Trophoblast cell (in vitro differentiated cells and primary cell): ENCODE results near the gene ARHGAP20.

Experiments used
- DNase-seq, 2 donors: peaks; one replicate each; pipeline ENCODE4 v3.0.0-alpha.2; 2016
- H2AFZ ChIP-seq: 2 replicates; pipeline ENCODE4 v1.6.1; 2013; ENCODE audit warnings: low read length, moderate library complexity, mild to moderate bottlenecking; ENCODE audit not compliant: insufficient read depth, poor library complexity
- H2AK5ac ChIP-seq: 2 replicates; pipeline ENCODE4 v1.6.1; 2013; ENCODE audit warnings: mild to moderate bottlenecking, low read length
- H2BK120ac ChIP-seq: 2 replicates; pipeline ENCODE4 v1.6.1; 2013; ENCODE audit warnings: low read length, mild to moderate bottlenecking, moderate library complexity; ENCODE audit not compliant: insufficient read depth, poor library complexity
- H2BK12ac ChIP-seq: 2 replicates; pipeline ENCODE4 v1.6.1; 2013; ENCODE audit warnings: mild to moderate bottlenecking, low read length, moderate library complexity
- H2BK5ac ChIP-seq: 2 replicates; pipeline ENCODE4 v1.6.1; 2013; ENCODE audit warnings: low read length, low read depth, moderate library complexity, mild to moderate bottlenecking; ENCODE audit not compliant: poor library complexity
- H3K14ac ChIP-seq: 2 replicates; pipeline ENCODE4 v1.6.1; 2013; ENCODE audit warnings: mild to moderate bottlenecking, low read length
- H3K18ac ChIP-seq: 2 replicates; pipeline ENCODE4 v1.6.1; 2013; ENCODE audit warnings: mild to moderate bottlenecking, low read length
- H3K23ac ChIP-seq: 2 replicates; pipeline ENCODE4 v1.6.1; 2013; ENCODE audit warnings: low read length
- H3K27ac ChIP-seq: 2 replicates; pipeline ENCODE4 v1.5.1; 2013; ENCODE audit warnings: low read depth, mild to moderate bottlenecking, inconsistent platforms, low read length, moderate library complexity
- H3K27me3 ChIP-seq: 2 replicates; pipeline ENCODE4 v1.6.1; 2013; ENCODE audit warnings: inconsistent platforms, mild to moderate bottlenecking, low read length, moderate library complexity; ENCODE audit not compliant: insufficient read depth
- H3K36me3 ChIP-seq, 2 experiments: 1 replicate in 1 of 2; 2 replicates in 1 of 2; pipeline ENCODE4 v1.6.1; 2013; ENCODE audit warnings: low read length in 2 of 2, mild to moderate bottlenecking in 2 of 2, moderate library complexity in 1 of 2; ENCODE audit not compliant: insufficient read depth in 2 of 2, control insufficient read depth in 1 of 2
- H3K4ac ChIP-seq: 2 replicates; pipeline ENCODE4 v1.6.1; 2013; ENCODE audit warnings: low read depth, mild to moderate bottlenecking, low read length, moderate library complexity
- H3K4me1 ChIP-seq, 2 experiments: 1 replicate in 1 of 2; 2 replicates in 1 of 2; pipeline ENCODE4 v1.6.1; 2013; ENCODE audit warnings: low read length in 2 of 2, mild to moderate bottlenecking in 2 of 2, moderate library complexity in 1 of 2; ENCODE audit not compliant: insufficient read depth in 2 of 2, control insufficient read depth in 1 of 2
- H3K4me2 ChIP-seq: 2 replicates; pipeline ENCODE4 v1.6.1; 2013; ENCODE audit warnings: inconsistent platforms, mild to moderate bottlenecking, low read length, moderate library complexity
- H3K4me3 ChIP-seq: 2 replicates; pipeline ENCODE4 v1.5.1; 2013; ENCODE audit warnings: mild to moderate bottlenecking, low read depth, low read length, inconsistent platforms
- H3K79me1 ChIP-seq: one replicate; pipeline ENCODE4 v1.6.1; 2013; ENCODE audit warnings: low read length
- H3K79me2 ChIP-seq: 2 replicates; pipeline ENCODE4 v1.6.1; 2013; ENCODE audit warnings: low read length, mild to moderate bottlenecking; ENCODE audit not compliant: control insufficient read depth, insufficient read depth, poor library complexity
- H3K9ac ChIP-seq: 2 replicates; pipeline ENCODE4 v1.6.1; 2013; ENCODE audit warnings: mild to moderate bottlenecking, low read length
- H3K9me3 ChIP-seq: 2 replicates; pipeline ENCODE4 v1.6.1; 2013; ENCODE audit warnings: low read depth, mild to moderate bottlenecking, control low read depth, inconsistent platforms, low read length; ENCODE audit not compliant: insufficient read depth
- H4K12ac ChIP-seq: 2 replicates; pipeline ENCODE4 v1.6.1; 2013; ENCODE audit warnings: low read depth, mild to moderate bottlenecking, low read length, moderate library complexity
- H4K8ac ChIP-seq: 2 replicates; pipeline ENCODE4 v1.6.1; 2013; ENCODE audit warnings: low read depth, mild to moderate bottlenecking, low read length, moderate library complexity
- H4K91ac ChIP-seq: one replicate; pipeline ENCODE4 v1.6.1; 2013; ENCODE audit warnings: low read depth, mild to moderate bottlenecking, low read length, moderate library complexity
- WGBS: extraction: QIAGEN DNeasy Blood & Tissue Kit; methylation state at CpG from one replicate; pipeline ENCODE4 v1.1.7; 2013; ENCODE audit warnings: missing lambda C conversion rate; ENCODE audit not compliant: insufficient read length, insufficient coverage; ENCODE audit errors: extremely low coverage; 5-methylcytosine and 5-hydroxymethylcytosine counted together

Gene ARHGAP20

DNA sequence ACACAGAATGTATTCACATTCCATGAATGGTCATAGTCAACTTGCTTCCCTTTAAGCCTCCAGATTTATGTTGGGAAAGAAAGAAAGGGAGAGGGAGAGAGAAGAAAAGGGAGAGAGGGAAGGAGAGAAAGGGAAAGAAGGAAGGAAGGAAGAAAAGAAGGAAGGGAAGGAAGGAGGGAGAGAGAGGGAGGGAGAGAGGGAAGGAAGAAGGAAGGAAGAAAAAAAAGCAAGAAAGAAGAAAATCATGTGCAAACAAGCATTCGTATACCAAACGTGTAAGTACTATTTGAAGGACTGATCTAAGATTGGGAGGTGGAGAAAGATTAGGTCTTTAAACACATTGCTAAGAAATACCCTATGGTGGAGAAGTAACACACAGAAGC lies 23.9 kb upstream of the ARHGAP20 start:
- no peaks in the 10 kb centered on the region for H3K9me3 ChIP-seq
- no peak overlapping the region for H3K9ac ChIP-seq
- H3K79me2 ChIP-seq = no peaks in the 10 kb centered on the region
- H3K4me3 ChIP-seq = no peak overlapping the region
- H2AFZ ChIP-seq = no peak overlapping the region
- no peak overlapping the region for H4K8ac ChIP-seq
- no peak overlapping the region for H3K4ac ChIP-seq
- H3K4me1 ChIP-seq = no peaks in the 10 kb centered on the region
- H3K4me2 ChIP-seq = no peak overlapping the region
- no peak for DNase-seq
- no peak overlapping the region for H2BK5ac ChIP-seq
- H2BK12ac ChIP-seq = no peak overlapping the region
- H3K27me3 ChIP-seq = no peaks in the 10 kb centered on the region
- H3K36me3 ChIP-seq = no peaks in the 10 kb centered on the region
- no peak overlapping the region for H3K14ac ChIP-seq
- H4K91ac ChIP-seq = no peak overlapping the region
- no peak overlapping the region for H2AK5ac ChIP-seq
- no peak overlapping the region for H3K18ac ChIP-seq
- H3K79me1 ChIP-seq = no peaks in the 10 kb centered on the region
- WGBS = no CpG with 5 or more reads among the region's 2 CpGs
- H3K23ac ChIP-seq = no peak overlapping the region
- H4K12ac ChIP-seq = no peak overlapping the region
- H2BK120ac ChIP-seq = no peak overlapping the region
- H3K27ac ChIP-seq = no peak overlapping the region

DNA sequence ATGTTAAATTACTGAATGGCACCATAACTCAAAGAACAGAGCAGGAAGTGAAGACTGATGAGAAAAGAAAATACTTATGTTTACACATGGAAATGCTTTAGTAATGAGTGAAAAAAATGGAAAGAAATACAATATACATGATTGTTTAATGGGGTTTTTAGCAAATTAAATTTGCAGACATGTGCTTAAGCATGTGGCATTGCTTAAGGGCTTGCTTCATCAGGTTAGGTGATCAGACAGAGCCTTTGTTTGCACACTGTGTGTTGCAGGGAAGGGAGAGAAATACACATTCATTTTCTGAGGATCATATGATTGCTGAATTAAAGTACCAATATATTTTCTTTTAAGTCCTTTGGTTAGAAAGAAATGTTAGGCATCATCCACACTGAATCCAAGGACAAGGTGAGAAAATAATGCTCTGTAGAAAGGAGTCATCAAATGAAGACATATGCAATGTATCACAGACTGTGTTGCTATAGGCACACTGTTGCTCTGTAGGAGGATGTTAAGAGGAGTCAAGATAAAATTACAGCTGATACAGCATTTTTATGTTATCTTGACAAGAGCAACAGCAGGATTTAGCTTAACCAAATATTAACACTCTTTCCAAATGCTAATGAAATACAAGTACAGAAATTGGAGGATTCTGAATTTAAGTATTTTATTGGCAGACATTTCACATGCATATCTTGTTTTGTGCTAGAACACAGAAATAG lies 23.4 kb upstream of the ARHGAP20 start:
- H2BK12ac ChIP-seq = no peak overlapping the region
- no peak overlapping the region for H3K4ac ChIP-seq
- H2AFZ ChIP-seq = no peak overlapping the region
- H4K91ac ChIP-seq = no peak overlapping the region
- H3K4me3 ChIP-seq = no peak overlapping the region
- H3K4me2 ChIP-seq = no peak overlapping the region
- H3K27me3 ChIP-seq = no peaks in the 10 kb centered on the region
- no peak overlapping the region for H2BK5ac ChIP-seq
- no peaks in the 10 kb centered on the region for H3K79me2 ChIP-seq
- H4K8ac ChIP-seq = no peak overlapping the region
- H3K18ac ChIP-seq = no peak overlapping the region
- H4K12ac ChIP-seq = no peak overlapping the region
- DNase-seq = no peak
- H2AK5ac ChIP-seq = no peak overlapping the region
- H3K23ac ChIP-seq = no peak overlapping the region
- no peak overlapping the region for H2BK120ac ChIP-seq
- H3K27ac ChIP-seq = no peak overlapping the region
- H3K36me3 ChIP-seq = no peaks in the 10 kb centered on the region
- no peaks in the 10 kb centered on the region for H3K79me1 ChIP-seq
- no peak overlapping the region for H3K14ac ChIP-seq
- no peaks in the 10 kb centered on the region for H3K9me3 ChIP-seq
- H3K4me1 ChIP-seq = no peaks in the 10 kb centered on the region
- H3K9ac ChIP-seq = no peak overlapping the region

DNA sequence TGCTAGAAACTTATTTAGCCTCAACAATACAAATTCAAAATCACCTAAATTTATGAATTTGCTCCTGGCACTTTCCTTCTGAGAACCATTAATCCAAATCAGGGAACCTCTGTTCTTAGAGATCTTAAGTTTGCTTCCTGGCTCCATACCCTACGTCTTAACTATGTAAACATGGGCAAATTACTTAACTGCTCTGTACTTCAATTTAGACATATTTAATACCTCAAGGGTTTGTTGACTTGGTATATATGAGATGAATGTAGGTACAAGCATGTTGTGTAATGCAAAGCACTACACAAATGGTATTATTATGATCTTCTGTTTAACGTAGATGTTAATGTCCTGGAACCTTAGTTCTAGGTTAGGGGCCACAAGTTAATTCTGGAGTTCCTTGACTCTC lies 22.6 kb upstream of the ARHGAP20 start:
- H3K27ac ChIP-seq = no peak overlapping the region
- no peak overlapping the region for H4K91ac ChIP-seq
- no peak overlapping the region for H3K4me3 ChIP-seq
- H2BK5ac ChIP-seq = no peak overlapping the region
- no peaks in the 10 kb centered on the region for H3K4me1 ChIP-seq
- H2AFZ ChIP-seq = no peak overlapping the region
- H3K23ac ChIP-seq = no peak overlapping the region
- H3K4me2 ChIP-seq = no peak overlapping the region
- H3K18ac ChIP-seq = no peak overlapping the region
- no peaks in the 10 kb centered on the region for H3K27me3 ChIP-seq
- H3K36me3 ChIP-seq = no peaks in the 10 kb centered on the region
- no peak overlapping the region for H2BK12ac ChIP-seq
- H3K4ac ChIP-seq = no peak overlapping the region
- H4K8ac ChIP-seq = no peak overlapping the region
- no peak overlapping the region for H3K14ac ChIP-seq
- no peaks in the 10 kb centered on the region for H3K79me2 ChIP-seq
- no peaks in the 10 kb centered on the region for H3K79me1 ChIP-seq
- no peak overlapping the region for H2AK5ac ChIP-seq
- H3K9ac ChIP-seq = no peak overlapping the region
- H4K12ac ChIP-seq = no peak overlapping the region
- WGBS = no CpG with 5 or more reads among the region's 2 CpGs
- no peak for DNase-seq
- no peak overlapping the region for H2BK120ac ChIP-seq
- no peaks in the 10 kb centered on the region for H3K9me3 ChIP-seq

DNA sequence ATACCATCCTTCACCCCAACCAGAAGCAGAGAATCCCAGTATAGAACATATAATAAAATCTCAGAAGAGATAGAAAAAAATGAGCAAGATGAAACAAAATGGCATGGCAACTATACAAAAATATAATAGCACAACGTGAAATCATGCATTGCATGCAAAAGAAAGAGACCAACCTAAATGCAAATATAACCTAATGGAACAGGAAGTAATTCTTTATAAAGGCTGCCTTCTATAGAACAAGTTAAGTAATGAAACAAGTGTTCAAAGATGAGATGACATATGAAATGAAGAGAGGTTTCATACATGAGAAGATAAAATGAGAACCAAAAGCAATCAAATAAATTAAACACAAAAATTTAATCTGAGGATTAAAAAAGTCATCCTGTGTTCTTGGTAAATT lies 18.5 kb upstream of the ARHGAP20 start:
- no peaks in the 10 kb centered on the region for H3K4me1 ChIP-seq
- no peaks in the 10 kb centered on the region for H3K79me1 ChIP-seq
- no CpG with 5 or more reads among the region's 1 CpG for whole genome bisulfite sequencing

More for the DNA sequence above, 18.5 kb upstream of the ARHGAP20 start:
- H3K18ac ChIP-seq = no peak overlapping the region
- H2BK5ac ChIP-seq = no peak overlapping the region
- no peaks in the 10 kb centered on the region for H3K36me3 ChIP-seq
- no peak overlapping the region for H4K12ac ChIP-seq
- H2BK12ac ChIP-seq = no peak overlapping the region
- no peaks in the 10 kb centered on the region for H3K79me2 ChIP-seq
- H2BK120ac ChIP-seq = no peak overlapping the region
- no peak overlapping the region for H3K27ac ChIP-seq
- H3K14ac ChIP-seq = no peak overlapping the region
- H3K4me2 ChIP-seq = no peak overlapping the region
- H2AK5ac ChIP-seq = no peak overlapping the region
- H3K9me3 ChIP-seq = no peaks in the 10 kb centered on the region
- H3K27me3 ChIP-seq = no peaks in the 10 kb centered on the region
- no peak overlapping the region for H3K4ac ChIP-seq
- H3K23ac ChIP-seq = no peak overlapping the region
- DNase-seq = no peak
- no peak overlapping the region for H2AFZ ChIP-seq
- H3K9ac ChIP-seq = no peak overlapping the region
- H3K4me3 ChIP-seq = no peak overlapping the region
- no peak overlapping the region for H4K91ac ChIP-seq
- no peak overlapping the region for H4K8ac ChIP-seq
